Measurements from ENCODE around the gene ADAMTS17.

ADAMTS17 gene

GRCh38 chr15:100052716-100053473, 288.9 kb downstream of the ADAMTS17 start:
- no peaks in the 10 kb centered on the region for H3K4me1 Mint-ChIP-seq
- H3K27me3 Mint-ChIP-seq = peaks cover 15% of the 10 kb centered on the region
- no peak overlapping the region for H3K4me3 Mint-ChIP-seq
- H3K27ac Mint-ChIP-seq = no peak overlapping the region
- no peaks in the 10 kb centered on the region for H3K9me3 Mint-ChIP-seq
- H3K36me3 Mint-ChIP-seq = no peaks in the 10 kb centered on the region
- ATAC-seq = no peak

DNA sequence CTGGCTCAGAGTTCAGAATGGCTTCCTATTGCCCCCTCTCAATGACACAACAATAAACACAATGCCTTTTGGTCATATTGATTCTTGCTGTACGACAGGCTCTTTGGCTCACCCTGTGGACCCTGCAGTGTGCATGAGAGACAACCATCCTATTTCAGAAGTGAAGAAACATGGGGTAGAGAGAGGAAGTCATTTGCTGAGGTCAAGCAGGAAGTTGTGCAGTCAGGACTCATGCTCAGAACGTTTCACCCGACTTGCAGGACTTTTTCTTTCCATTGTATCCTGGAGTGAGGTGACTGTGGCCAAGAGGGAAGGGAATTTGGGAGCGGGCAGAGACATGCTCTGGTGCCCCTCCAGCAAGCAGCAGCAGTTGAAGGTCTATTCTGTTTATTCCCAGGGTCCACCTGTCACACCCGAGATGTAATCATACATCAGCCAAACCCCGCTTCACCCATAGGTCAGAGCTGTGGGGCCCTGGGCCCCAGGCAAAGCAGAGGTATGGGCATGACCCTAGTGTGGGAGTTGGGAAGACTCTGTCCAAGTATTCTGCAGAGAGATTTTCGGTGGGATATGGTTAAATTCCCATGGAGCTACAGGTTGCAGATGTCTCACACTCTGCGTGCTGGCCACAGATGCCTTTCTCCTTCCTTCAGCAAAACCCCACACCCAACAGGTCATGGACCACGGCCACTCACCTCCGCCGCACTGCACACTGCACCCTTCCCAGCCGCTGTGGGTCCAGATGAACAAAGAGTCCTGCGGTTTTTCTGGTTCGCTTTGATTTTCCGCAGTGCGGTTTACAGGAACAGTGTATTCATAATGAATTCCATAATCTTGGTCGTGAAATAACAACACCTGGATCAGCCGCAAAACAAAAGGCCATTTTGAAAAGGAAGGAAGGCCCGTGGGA, 290.6 kb downstream of the ADAMTS17 start:
- Mint-ChIP-seq H3K4me3 (no peak overlapping the region), H3K27ac (no peak overlapping the region), H3K4me1 (no peaks in the 10 kb centered on the region), H3K27me3 (no peaks in the 10 kb centered on the region), H3K9me3 (peaks cover 2% of the 10 kb centered on the region), H3K36me3 (no peaks in the 10 kb centered on the region)
- no peak for ATAC-seq

DNA sequence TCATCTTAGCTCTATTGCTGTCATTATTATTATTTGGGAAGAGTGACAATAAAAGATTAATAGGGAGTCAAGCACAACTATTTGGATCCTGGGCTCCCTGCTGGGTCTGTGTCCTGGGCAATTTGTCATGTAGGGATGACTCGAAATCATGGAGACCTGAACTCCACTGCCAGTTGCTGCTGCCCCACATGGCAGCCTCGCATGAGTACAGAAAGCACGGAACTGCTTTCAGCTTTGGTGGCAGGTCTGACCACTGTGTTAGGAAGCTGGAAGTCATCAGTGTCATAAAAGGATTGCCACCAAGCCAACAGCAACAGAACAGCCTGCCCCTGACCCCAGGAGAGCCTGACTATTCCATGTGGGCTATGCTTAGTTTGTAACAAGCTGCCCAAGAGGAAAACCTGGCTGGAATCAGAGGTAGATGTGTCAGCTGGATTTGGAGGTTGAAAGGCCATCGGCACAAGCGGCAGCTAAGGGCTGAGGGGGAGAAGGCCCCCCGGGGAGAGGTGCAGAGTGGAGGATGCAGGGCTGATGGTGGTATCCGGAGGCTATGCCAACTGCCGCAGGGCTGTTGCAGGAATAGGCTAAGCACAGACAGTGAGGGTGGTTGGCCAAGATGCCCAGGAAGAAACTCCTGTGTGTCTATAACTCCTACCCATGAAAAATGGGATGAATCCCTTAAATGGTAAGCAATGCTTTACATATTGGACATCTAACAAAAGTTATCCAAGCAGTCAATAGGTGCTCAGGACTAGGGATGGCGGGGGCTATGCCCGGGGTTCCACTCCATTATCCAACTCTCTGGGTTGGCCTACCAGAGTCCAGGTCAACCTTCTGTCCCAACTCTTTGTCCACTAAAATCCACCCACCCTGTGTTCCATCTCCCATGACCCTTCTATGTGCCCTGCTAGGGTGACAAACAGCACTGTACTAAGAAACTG, 291.6 kb downstream of the ADAMTS17 start:
- Mint-ChIP-seq H3K4me3 (no peak overlapping the region), H3K27me3 (no peaks in the 10 kb centered on the region), H3K27ac (no peak overlapping the region), H3K36me3 (no peaks in the 10 kb centered on the region), H3K4me1 (no peaks in the 10 kb centered on the region), H3K9me3 (peaks cover 2% of the 10 kb centered on the region)
- no peak for ATAC-seq

- H3K9me3 Mint-ChIP-seq = peaks cover 3% of the 10 kb centered on the region
- no peaks in the 10 kb centered on the region for H3K36me3 Mint-ChIP-seq
- ATAC-seq = no peak
- H3K27ac Mint-ChIP-seq = no peak overlapping the region
- H3K4me3 Mint-ChIP-seq = no peak overlapping the region
- H3K4me1 Mint-ChIP-seq = no peaks in the 10 kb centered on the region
- H3K27me3 Mint-ChIP-seq = no peaks in the 10 kb centered on the region
These were observed 292.3 kb downstream of the ADAMTS17 start for GRCh38 chr15:100049483-100049882.

- no peak overlapping the region for H3K27ac Mint-ChIP-seq
- H3K9me3 Mint-ChIP-seq = peaks cover 7% of the 10 kb centered on the region
- H3K36me3 Mint-ChIP-seq = no peaks in the 10 kb centered on the region
- H3K27me3 Mint-ChIP-seq = no peaks in the 10 kb centered on the region
- no peak for ATAC-seq
- H3K4me3 Mint-ChIP-seq = no peak overlapping the region
- H3K4me1 Mint-ChIP-seq = peaks cover 6% of the 10 kb centered on the region
These were observed 293.0 kb downstream of the ADAMTS17 start for GRCh38 chr15:100048736-100049135.

DNA sequence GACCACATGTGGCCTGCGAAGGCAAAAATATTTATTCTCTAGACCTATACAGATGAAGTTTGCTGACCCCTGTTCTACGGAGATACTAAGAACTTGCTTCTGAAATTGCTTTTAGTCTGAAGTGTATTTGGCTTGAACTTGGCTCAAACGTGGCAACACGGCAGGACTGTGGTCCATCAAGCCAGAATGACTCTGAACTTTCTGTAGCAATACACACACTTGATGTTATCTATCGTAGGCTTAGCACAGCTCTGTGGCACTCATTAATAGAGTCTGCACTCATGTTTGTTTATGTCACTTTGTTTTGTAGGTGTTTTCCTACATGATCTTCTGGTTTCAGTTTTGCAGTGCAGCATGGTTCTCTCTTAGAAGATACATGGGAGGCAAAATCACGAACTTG, 298.1 kb downstream of the ADAMTS17 start:
- H3K4me1 Mint-ChIP-seq = peaks cover 6% of the 10 kb centered on the region
- peaks cover 7% of the 10 kb centered on the region for H3K9me3 Mint-ChIP-seq
- H3K27me3 Mint-ChIP-seq = no peaks in the 10 kb centered on the region
- ATAC-seq = no peak
- H3K4me3 Mint-ChIP-seq = no peak overlapping the region
- no peak overlapping the region for H3K27ac Mint-ChIP-seq
- H3K36me3 Mint-ChIP-seq = no peaks in the 10 kb centered on the region

DNA sequence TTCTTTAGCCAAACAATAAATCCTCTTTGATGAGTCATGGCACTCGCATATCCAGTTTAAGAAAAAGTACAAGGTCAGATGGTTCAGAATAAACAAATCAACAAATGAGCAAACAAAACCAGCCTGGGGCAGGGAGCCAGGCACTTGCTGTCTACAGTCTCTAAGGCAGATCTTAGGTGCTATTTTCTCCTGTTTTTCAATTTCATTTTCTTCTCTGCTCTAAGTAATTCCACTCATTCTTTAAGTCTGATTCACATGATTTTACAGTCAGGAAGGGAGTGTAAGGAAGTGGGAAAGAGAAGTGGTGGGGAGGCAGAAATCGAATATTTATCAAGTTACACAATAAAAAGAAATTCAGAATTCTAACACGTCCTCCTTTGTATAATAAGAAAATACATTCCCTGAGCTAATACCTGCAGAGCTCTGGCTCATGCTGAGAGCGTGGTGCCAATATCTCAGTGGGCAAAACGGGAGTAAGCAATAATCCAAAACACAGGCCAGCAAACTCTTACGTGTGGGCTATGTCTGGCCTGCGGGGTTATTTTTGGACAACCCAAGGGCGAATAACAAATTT, 298.6 kb downstream of the ADAMTS17 start:
- Mint-ChIP-seq H3K27me3 (no peaks in the 10 kb centered on the region), H3K27ac (no peak overlapping the region), H3K36me3 (no peaks in the 10 kb centered on the region), H3K4me1 (peaks cover 6% of the 10 kb centered on the region), H3K4me3 (no peak overlapping the region), H3K9me3 (peaks cover 7% of the 10 kb centered on the region)
- ATAC-seq = no peak

- Mint-ChIP-seq H3K9me3 (peaks cover 7% of the 10 kb centered on the region), H3K4me1 (peaks cover 6% of the 10 kb centered on the region), H3K36me3 (no peaks in the 10 kb centered on the region), H3K27me3 (no peaks in the 10 kb centered on the region), H3K27ac (no peak overlapping the region), H3K4me3 (no peak overlapping the region)
- ATAC-seq = no peak
These were observed 299.2 kb downstream of the ADAMTS17 start for GRCh38 chr15:100042558-100042957.

DNA sequence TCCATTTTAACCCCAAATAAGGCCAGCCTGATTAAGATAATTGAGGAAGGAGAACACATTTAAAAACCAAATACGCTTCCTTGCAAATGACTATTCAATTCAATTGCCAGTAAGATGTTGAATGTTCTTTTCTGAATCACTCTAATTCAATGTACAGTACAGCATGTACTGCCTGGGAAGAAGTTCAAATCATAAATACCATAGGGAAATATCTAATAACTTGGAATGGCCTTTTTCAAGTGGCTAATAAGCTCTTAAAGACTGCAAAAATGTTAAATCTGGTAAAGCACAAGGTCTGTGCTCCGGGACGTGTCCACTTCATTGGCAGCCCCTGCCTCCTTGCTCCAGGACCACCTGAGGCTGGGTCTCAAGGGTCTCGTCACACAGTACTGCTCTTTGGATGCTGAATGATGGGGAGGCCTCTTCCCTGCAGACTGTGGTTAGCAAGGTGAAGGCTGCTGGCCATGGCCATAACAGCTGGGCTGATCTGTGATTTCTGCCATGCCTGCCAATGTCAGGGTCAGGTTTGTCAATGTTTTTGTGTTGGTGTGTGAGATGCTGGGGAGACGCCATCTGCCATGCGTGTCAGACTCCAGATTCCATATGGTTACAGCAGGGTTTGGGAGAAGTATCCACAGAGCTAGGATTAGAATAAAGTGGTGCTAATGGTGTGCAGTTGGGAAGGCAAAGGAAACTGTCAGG, 300.5 kb downstream of the ADAMTS17 start:
- ATAC-seq = no peak

DNA sequence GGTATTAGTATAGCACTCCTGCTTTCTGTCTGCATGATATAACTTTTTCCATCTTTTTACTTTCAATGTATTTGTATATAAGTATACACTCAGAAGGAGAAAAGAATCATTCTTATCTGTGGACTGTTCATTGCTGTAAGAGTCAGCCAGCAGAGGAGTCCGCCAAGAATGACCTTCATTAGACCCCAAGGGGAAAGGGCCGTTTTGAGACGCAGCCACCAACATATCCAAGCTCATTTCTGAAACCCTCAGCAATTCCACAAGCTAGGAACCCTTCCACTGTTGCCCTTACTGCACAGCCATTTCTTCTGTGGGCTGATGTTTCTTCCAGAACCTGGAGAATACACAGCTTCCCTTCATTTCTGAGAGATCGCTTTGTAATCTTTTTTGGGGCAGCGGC, 301.8 kb downstream of the ADAMTS17 start:
- Mint-ChIP-seq H3K4me1 (peaks cover 6% of the 10 kb centered on the region), H3K27ac (no peak overlapping the region), H3K27me3 (no peaks in the 10 kb centered on the region), H3K4me3 (no peak overlapping the region), H3K36me3 (no peaks in the 10 kb centered on the region), H3K9me3 (peaks cover 5% of the 10 kb centered on the region)
- ATAC-seq = no peak

More for the DNA sequence above, 300.5 kb downstream of the ADAMTS17 start:
- Mint-ChIP-seq H3K4me1 (peaks cover 6% of the 10 kb centered on the region), H3K27me3 (no peaks in the 10 kb centered on the region), H3K36me3 (no peaks in the 10 kb centered on the region), H3K9me3 (peaks cover 5% of the 10 kb centered on the region), H3K27ac (no peak overlapping the region), H3K4me3 (no peak overlapping the region)

- no peaks in the 10 kb centered on the region for H3K27me3 Mint-ChIP-seq
- no peaks in the 10 kb centered on the region for H3K9me3 Mint-ChIP-seq
- no peaks in the 10 kb centered on the region for H3K4me1 Mint-ChIP-seq
- no peak for ATAC-seq
- H3K4me3 Mint-ChIP-seq = no peak overlapping the region
- H3K36me3 Mint-ChIP-seq = no peaks in the 10 kb centered on the region
- no peak overlapping the region for H3K27ac Mint-ChIP-seq
These were observed 303.0 kb downstream of the ADAMTS17 start for GRCh38 chr15:100038736-100039135.

GRCh38 chr15:100037901-100038300, 303.9 kb downstream of the ADAMTS17 start:
- no peak for ATAC-seq
- H3K4me1 Mint-ChIP-seq = no peaks in the 10 kb centered on the region
- no peaks in the 10 kb centered on the region for H3K36me3 Mint-ChIP-seq
- H3K9me3 Mint-ChIP-seq = no peaks in the 10 kb centered on the region
- no peaks in the 10 kb centered on the region for H3K27me3 Mint-ChIP-seq
- H3K27ac Mint-ChIP-seq = no peak overlapping the region
- no peak overlapping the region for H3K4me3 Mint-ChIP-seq

GRCh38 chr15:100036015-100036414, 305.8 kb downstream of the ADAMTS17 start:
- Mint-ChIP-seq H3K9me3 (no peaks in the 10 kb centered on the region), H3K27me3 (peaks cover 9% of the 10 kb centered on the region), H3K4me1 (no peaks in the 10 kb centered on the region), H3K36me3 (no peaks in the 10 kb centered on the region), H3K27ac (no peak overlapping the region), H3K4me3 (no peak overlapping the region)
- ATAC-seq = no peak

DNA sequence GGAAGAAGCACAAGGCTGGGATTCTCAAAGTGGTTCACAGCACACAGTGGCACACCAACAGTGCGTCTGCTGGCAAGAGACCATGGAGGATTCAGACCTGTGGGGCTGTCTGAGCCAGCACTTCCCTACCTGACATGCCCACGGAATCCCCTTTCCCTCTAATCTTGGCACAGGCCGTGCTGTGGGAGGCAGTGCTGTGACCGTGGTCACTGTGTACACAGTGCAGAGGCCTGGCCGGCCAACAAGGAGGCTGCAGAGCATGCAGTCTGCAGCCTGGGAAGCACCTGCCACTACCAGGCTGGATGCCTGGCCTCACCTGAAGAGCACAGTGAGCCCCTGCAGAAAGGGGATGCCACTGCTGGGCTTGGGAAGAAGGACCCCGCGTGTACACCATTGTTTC, 307.6 kb downstream of the ADAMTS17 start:
- H3K27ac Mint-ChIP-seq = no peak overlapping the region

More for the DNA sequence above, 307.6 kb downstream of the ADAMTS17 start:
- Mint-ChIP-seq H3K27me3 (peaks cover 9% of the 10 kb centered on the region), H3K4me1 (no peaks in the 10 kb centered on the region), H3K9me3 (no peaks in the 10 kb centered on the region), H3K4me3 (no peak overlapping the region), H3K36me3 (no peaks in the 10 kb centered on the region)
- ATAC-seq = peak; percentile 34
